AG20443 (cell line): ENCODE results near the gene DOCK1.
A peak's percentile ranks its signal among the peaks of the same experiment; 100 is the strongest.
"Not testable (repeated sequence)": the region's sequence is repeated elsewhere in the genome, so short reads cannot be mapped to it uniquely, and the experiment has no call there.

Experiments used
- DNase-seq: peaks from one replicate; pipeline ENCODE4 v3.0.0; 2012; ENCODE audit warnings: low spot score, mixed read lengths

Gene DOCK1

GRCh38 chr10:126924915-126925300 lies 19.7 kb downstream of the DOCK1 start:
- DNase-seq: peak; percentile 33

- DNase-seq: no peak
Observed at GRCh38 chr10:126926568-126926967, 21.3 kb downstream of the DOCK1 start.

- DNase-seq: no peak
Observed at GRCh38 chr10:126927799-126928198, 22.6 kb downstream of the DOCK1 start.

DNA sequence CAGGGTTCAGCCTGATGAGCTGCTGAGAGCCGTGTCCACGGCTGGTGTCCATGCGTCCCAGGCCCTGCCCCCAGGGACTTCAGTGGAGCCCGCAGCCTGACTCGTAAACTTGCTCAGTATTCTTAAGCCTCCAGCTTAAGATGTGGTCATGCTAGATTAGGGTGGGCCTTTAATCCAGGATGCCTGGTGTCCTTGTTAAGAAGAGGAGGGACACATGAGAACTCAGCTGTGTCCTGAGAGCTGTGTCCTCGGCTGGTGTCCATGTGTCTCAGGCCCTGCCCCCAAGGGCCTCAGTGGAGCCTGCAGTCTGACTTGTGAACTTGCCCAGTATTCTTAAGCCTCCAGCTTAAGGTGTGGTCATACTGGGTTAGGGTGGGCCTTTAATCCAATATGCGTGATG lies 23.0 kb downstream of the DOCK1 start:
- DNase-seq: no peak

DNA sequence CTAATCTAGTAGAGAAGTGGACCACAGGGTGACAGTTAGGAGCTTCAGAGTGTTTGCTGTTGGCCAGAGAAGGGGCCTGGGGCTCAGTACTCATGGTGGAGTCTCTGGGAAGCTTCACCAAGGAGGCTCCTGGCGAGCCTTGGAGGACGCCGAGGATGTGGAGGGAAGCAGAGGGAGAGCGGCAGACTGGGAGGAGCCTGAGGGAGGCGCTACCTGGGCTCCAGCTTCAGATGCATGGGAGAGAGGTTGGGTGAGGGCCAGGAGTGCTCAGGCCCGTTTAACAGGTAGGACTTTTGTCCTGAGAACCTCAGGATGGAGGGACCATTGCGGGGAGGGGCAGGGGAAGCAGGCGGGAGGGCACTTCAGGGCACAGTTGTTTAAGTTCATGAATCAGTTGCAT lies 24.2 kb downstream of the DOCK1 start:
- DNase-seq: no peak

GRCh38 chr10:126930131-126930882 lies 25.1 kb downstream of the DOCK1 start:
- DNase-seq: no peak

DNA sequence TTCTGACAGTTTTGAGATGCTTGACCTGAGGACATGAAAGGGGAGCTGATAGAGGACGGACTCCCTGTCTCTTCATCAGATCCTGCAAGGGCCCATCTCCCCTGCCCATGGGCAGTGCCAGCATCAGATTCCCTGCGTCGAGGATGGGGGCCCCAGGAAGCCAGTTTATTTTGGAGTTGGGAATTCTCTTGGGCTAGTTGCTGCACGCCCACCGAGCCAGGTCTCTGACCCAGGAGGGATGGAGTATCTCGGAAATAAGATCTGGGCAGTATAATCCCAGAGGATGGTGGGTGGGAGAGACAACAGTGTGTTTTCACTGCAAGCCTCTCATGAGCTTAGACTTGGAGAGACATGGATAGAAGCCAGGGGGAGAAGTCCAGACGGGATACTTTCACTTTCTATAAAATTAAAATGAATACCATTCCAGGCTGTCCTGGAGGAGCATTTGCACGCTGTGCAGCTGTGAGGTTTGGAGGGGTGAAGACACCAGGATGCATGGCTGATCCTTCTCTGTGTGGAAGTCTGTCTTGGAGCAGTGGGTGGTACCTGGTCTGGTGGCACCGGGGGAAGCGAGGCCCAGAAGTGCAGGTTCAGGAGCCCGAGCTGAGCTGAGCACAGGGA lies 25.8 kb downstream of the DOCK1 start:
- DNase-seq: peak; percentile 54

DNA sequence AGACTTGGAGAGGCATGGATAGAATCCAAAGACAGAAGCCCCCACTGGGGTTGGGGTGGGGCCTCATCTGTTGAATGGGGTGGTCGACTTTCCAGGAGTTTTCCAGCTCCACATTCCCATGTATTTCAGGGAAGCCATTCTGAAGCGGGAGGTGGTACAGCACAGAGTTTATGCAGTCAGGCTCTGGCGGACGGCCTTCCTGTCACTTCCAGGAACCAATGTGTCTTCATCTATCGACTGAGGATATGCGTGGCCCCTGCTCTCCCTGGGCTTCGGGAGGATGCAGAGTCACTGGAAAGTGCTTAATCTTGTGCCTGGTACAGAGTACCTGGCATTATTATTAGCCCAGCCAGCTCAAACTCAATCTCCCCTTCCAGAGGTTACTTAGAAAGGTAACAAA lies 26.3 kb downstream of the DOCK1 start:
- DNase-seq: no peak

- no peak for DNase-seq
Observed at GRCh38 chr10:126932516-126932915, 27.3 kb downstream of the DOCK1 start.

GRCh38 chr10:126933116-126933515 lies 27.9 kb downstream of the DOCK1 start:
- no peak for DNase-seq

DNA sequence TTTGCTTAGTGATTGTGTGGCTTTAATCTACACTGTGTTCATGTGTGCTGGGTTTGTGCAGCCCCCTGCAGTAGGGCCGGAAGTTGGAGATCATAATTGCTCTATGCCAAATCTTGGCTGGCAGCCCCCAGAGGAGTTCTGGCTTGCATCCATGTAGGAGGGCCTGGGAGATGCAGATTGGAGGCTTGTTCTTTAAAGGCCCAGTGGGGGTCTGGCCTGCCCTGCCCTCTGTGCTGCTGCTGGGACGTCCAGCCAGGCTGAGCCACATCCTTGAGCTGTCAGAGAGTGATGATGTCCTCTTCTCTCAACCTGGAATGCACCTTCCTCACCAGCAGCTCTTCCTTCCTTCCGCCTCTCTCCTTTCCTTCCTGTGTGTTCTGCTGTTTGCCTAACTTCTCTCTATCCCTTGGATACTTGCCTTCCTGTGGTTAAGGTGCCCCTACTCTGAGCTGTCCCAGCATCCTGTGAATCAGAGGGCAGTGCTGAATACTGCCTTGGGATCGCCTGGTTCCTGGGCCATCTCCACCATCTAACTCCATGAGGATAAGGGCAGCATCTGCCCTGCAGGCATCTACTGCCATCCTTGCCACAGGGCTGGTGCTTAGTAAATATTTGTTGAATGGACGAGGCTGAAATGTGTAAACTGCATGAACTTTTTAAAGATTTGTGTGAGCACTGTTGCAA lies 30.2 kb downstream of the DOCK1 start:
- peak; percentile 37 for DNase-seq

- no peak for DNase-seq
Observed at GRCh38 chr10:126937026-126937425, 31.8 kb downstream of the DOCK1 start.

DNA sequence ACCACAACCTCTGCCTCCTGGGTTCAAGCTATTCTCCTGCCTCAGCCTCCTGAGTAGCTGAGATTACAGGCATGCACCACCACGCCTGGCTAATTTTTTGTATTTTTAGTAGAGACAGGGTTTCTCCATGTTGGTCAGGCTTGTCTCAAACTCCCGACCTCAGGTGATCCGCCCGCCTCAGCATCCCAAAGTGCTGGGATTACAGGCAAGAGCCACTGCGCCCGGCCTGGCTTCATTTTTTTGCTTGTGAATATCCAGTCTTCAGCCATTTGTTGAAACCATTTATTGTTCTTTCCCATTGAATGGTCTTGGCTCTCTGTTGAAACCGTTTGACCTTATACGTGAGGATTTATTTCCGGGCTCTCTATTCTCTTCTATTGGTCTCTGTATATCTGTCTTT lies 32.9 kb downstream of the DOCK1 start:
- not testable (repeated sequence) for DNase-seq

DNA sequence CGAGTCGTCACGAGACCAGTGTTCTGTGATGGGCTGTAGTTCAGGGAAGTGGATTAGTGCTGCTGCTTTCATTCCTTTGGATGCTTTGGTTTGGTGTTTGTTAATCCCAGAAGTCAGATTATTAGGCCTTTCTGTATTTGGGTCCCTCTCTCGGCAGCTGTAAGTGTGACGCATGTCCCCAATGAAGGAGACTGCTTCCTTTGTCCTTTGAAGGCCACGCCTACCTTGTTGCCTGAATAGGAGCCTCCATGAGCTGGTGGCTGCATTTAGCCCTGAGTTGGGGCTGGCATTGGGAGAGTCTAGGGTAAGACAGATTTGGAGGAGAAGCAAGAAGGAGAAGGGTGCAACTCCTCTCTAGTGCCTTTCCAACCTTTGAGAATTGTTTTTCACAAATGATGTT lies 34.5 kb downstream of the DOCK1 start:
- DNase-seq: no peak

DNA sequence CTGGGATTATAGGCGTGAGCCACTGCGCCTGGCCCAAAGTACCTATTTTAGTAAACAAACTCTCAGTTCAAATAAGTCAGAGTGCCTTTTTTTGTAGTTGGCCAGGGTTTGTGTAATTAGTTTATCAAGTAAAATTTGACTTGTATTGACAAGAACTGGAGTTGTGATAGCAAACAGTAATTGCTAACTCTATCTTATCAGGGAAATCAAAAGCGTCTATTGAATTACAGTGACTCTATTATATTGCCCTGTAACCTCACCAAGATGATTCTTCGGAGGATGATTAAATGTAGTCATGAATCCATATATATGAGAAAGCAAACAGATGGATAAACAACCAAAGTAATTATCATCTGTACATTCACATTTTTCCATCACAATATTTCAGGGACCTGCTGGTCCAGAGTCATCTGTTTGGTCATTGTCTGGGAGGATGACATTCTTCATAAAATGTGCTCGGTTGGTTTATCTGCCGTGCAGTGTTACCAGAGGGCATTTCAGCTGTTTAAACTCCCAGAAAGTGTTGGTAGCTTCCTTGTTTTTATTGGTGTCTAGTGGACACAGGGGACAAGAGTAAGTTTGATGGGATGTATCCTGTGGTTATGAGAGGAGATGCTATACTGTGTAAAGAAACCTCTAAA lies 35.6 kb downstream of the DOCK1 start:
- DNase-seq: no peak

DNA sequence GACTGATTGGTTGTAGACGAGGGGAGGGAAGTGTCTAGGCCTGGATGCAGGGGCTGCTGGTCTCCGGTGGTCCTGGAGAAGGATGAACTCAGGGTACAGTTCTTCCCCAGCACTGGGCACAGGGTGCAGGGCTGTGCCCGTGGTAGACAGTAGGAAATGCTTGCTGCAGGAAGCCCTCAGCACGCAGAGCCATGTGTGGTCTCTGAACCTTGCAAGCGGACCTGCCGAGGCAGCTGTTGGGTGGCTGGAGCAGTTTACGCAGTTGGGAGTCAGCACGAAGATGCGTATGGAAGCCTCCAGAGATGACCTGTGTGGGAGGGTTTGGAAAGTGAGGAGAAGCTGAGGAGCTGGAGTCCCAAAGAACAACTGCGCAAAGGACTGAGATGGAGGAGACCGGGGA lies 39.0 kb downstream of the DOCK1 start:
- DNase-seq: no peak

- DNase-seq: no peak
Observed at GRCh38 chr10:126945351-126946030, 40.3 kb downstream of the DOCK1 start.

GRCh38 chr10:126946746-126947145 lies 41.5 kb downstream of the DOCK1 start:
- DNase-seq: no peak

- DNase-seq: no peak
Observed at GRCh38 chr10:126948355-126949160, 43.3 kb downstream of the DOCK1 start.

DNA sequence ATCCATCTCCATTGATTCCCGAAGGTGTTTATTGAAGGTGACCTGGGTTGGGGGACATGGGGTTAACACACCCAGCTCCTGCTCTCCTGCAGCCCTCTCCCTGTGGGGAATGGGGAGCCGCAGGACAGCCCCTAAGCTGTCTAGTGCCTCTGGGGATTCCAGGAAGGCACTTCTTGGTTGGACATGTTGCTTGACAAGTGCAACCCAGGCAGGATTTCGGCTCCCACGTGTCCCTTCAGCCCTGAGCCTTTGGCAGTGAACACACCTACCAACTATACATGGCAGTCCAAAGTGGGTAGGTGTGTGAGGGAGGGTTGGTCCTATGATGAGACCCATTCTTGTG lies 43.9 kb downstream of the DOCK1 start:
- DNase-seq: no peak

GRCh38 chr10:126950401-126951105 lies 45.3 kb downstream of the DOCK1 start:
- no peak for DNase-seq
